Endothelial cell of umbilical vein (primary cell): Measurements from ENCODE around the gene POU6F1. TPM values are rescaled to one million over a fixed set of nuclear protein-coding genes. Genes with fewer than 3 reads are reported as not detected.

Experiments
- BruUV-seq: library from RNA; stranded (reverse); fragments of 400-500 nt; replicated peaks from 2 replicates; lab custom pipeline; 2021; lab: Mats Ljungman, UMichigan
- CTCF ChIA-PET: fragments of 300-600, 350-600 bp; sonication (Branson Sonifier 250); formaldehyde crosslinking; loops from one replicate; lab custom pipeline; 2021; ENCODE audit warnings: antibody characterized with exemption, inconsistent platforms; lab: Charles Lee
- POLR2A ChIA-PET: fragments of 300-600, 350-600 bp; sonication (Branson Sonifier 250); formaldehyde crosslinking; loops from one replicate; lab custom pipeline; 2021; ENCODE audit warnings: antibody characterized with exemption, inconsistent platforms; lab: Charles Lee
- DNase-seq: peaks from one replicate; pipeline ENCODE4 v3.0.0-alpha.2; 2011; ENCODE audit warnings: low read depth, low spot score
- FAIRE-seq: peaks from 2 replicates; lab custom pipeline; 2011; peaks lifted over from hg19 to GRCh38; lab: Jason Lieb, UNC
- H2AFZ ChIP-seq: 2 replicates; pipeline ENCODE4 v1.6.0; 2012; ENCODE audit warnings: low read depth, low read length, control low read depth, inconsistent platforms
- H3K27ac ChIP-seq: 2 replicates; pipeline ENCODE4 v1.5.1; 2011; ENCODE audit warnings: low read depth, mild to moderate bottlenecking, control low read depth, low read length, moderate library complexity; ENCODE audit not compliant: insufficient read depth
- H3K27me3 ChIP-seq, 2 experiments: 2 replicates each; pipeline versions ENCODE4 v1.6.0 to v1.6.1; 2011; ENCODE audit warnings: low read length in 2 of 2, mixed read lengths in 1 of 2; ENCODE audit not compliant: control insufficient read depth in 2 of 2, insufficient read depth in 2 of 2
- H3K36me3 ChIP-seq, 2 experiments: 2 replicates in 1 of 2; 3 replicates in 1 of 2; pipeline ENCODE4 v1.5.1; 2011; ENCODE audit warnings: low read length in 2 of 2, mild to moderate bottlenecking in 1 of 2, moderate library complexity in 1 of 2; ENCODE audit not compliant: control insufficient read depth in 2 of 2, insufficient read depth in 2 of 2; ENCODE audit errors: extremely low read depth in 1 of 2
- H3K4me1 ChIP-seq: 3 replicates; pipeline ENCODE4 v1.5.1; 2011; ENCODE audit warnings: mild to moderate bottlenecking, low read length; ENCODE audit not compliant: control insufficient read depth, insufficient read depth; ENCODE audit errors: extremely low read depth
- H3K4me2 ChIP-seq: 2 replicates; pipeline ENCODE4 v1.6.1; 2011; ENCODE audit warnings: low read length, control low read depth, mixed read lengths; ENCODE audit not compliant: insufficient read depth
- H3K4me3 ChIP-seq, 3 experiments: fragments of 200-600 bp in 1 of 3; sonication (generic), shearing (Covaris generic) in 1 of 3; replicated peaks in 1 of 3; 2 replicates each; pipeline ENCODE4 v1.5.1; 2011 to 2016; ENCODE audit warnings: control low read depth in 3 of 3, low read length in 3 of 3, mild to moderate bottlenecking in 2 of 3, inconsistent platforms in 1 of 3, low read depth in 1 of 3, moderate library complexity in 1 of 3; ENCODE audit not compliant: insufficient read depth in 1 of 3
- H3K79me2 ChIP-seq: 2 replicates; pipeline ENCODE4 v1.6.0; 2012; ENCODE audit warnings: low read length, inconsistent platforms; ENCODE audit not compliant: control insufficient read depth, insufficient read depth
- H3K9ac ChIP-seq: replicated peaks from 2 replicates; pipeline ENCODE3; 2011; ENCODE audit warnings: low read length, control low read depth; ENCODE audit not compliant: insufficient read depth; ENCODE audit errors: extremely low read depth
- H3K9me1 ChIP-seq: replicated peaks from 3 replicates; pipeline ENCODE4 v1.6.0; 2011; ENCODE audit warnings: mild to moderate bottlenecking, low read length; ENCODE audit not compliant: control insufficient read depth, insufficient read depth; ENCODE audit errors: extremely low read depth
- H3K9me3 ChIP-seq: replicated peaks from 2 replicates; pipeline ENCODE4 v1.5.1; 2012; ENCODE audit warnings: low read length, inconsistent platforms; ENCODE audit not compliant: control insufficient read depth, insufficient read depth
- H4K20me1 ChIP-seq: replicated peaks from 2 replicates; pipeline ENCODE3; 2011; ENCODE audit warnings: mild to moderate bottlenecking, low read length; ENCODE audit not compliant: control insufficient read depth, insufficient read depth; ENCODE audit errors: extremely low read depth
- EZH2 ChIP-seq: IDR thresholded peaks from 2 replicates; pipeline ENCODE4 v1.6.1; 2012; ENCODE audit warnings: borderline replicate concordance, low read depth, mild to moderate bottlenecking, moderate library complexity, low read length, inconsistent platforms; ENCODE audit not compliant: severe bottlenecking
- FOS ChIP-seq: IDR thresholded peaks from 2 replicates; pipeline ENCODE4 v1.6.1; 2011; ENCODE audit warnings: mild to moderate bottlenecking, low read length, moderate library complexity, borderline replicate concordance; ENCODE audit not compliant: insufficient read depth
- GATA2 ChIP-seq: IDR thresholded peaks from 2 replicates; pipeline ENCODE4 v1.7.0; 2011; ENCODE audit warnings: low read depth, mild to moderate bottlenecking, moderate library complexity, mixed read lengths, low read length; ENCODE audit not compliant: insufficient read length, insufficient read depth
- JUN ChIP-seq: IDR thresholded peaks from 2 replicates; pipeline ENCODE4 v1.6.1; 2011; ENCODE audit warnings: borderline replicate concordance, low read depth; ENCODE audit not compliant: insufficient read length, insufficient read depth
- MYC ChIP-seq: IDR thresholded peaks from one replicate; pipeline ENCODE4 v1.6.1; 2011; ENCODE audit warnings: mild to moderate bottlenecking, low read depth, low read length
- POLR2A ChIP-seq: IDR thresholded peaks from 2 replicates; pipeline ENCODE4 v1.6.1; 2012; ENCODE audit warnings: low read depth, mild to moderate bottlenecking, control low read depth, low read length
- POLR2AphosphoS5 ChIP-seq: IDR thresholded peaks from 2 replicates; pipeline ENCODE4 v1.6.1; 2012; ENCODE audit warnings: low read depth, mild to moderate bottlenecking, control low read depth, low read length, moderate library complexity; ENCODE audit not compliant: insufficient read depth
- dilution Hi-C: fragments of 300-500 bp; cut with MboI; formaldehyde crosslinking; loops from one replicate; pipeline ENCODE4 v1.15.0; 2019; ENCODE audit warnings: low sequenced_read_pairs; ENCODE audit not compliant: extremely low pct_ligation_motif_present
- intact Hi-C: fragments of 100-400 bp; cut with micrococcal nuclease; formaldehyde crosslinking; loops from one replicate; pipeline ENCODE4 v1.10.0; 2022
- polyA plus RNA-seq, 4 experiments: library from polyadenylated mRNA; depleted of rRNA in 3 of 4; stranded (reverse) in 3 of 4; unstranded in 1 of 4; fragments of >200 nt; gene quantifications; 2 replicates each; pipeline versions ENCODE4 v1.2.1 to v1.2.3, GENCODE V29; 2011 to 2012; ENCODE audit warnings: missing spikeins in 1 of 4
- total RNA-seq: library from RNA; stranded (reverse); gene quantifications from 2 replicates; pipeline ENCODE4 v1.2.3, GENCODE V29; 2021
- TF ChIP-seq, protein P1 (sequence below): IDR thresholded peaks from 2 replicates; pipeline ENCODE4 v1.6.1; 2011; ENCODE audit not compliant: insufficient read depth, insufficient read length
- TF ChIP-seq, protein P2 (sequence below), 2 donors: IDR thresholded peaks; 1 replicate in 1 of 2; 2 replicates in 1 of 2; pipeline ENCODE4 v1.5.1; 2011; ENCODE audit warnings: low read length in 2 of 2, mild to moderate bottlenecking in 2 of 2, moderate library complexity in 2 of 2, control low read depth in 1 of 2, inconsistent platforms in 1 of 2, low read depth in 1 of 2; ENCODE audit not compliant: insufficient read depth in 1 of 2; ENCODE audit errors: extremely low read depth in 1 of 2

The POU6F1 gene
- total and polyA plus RNA-seq, 2 donors (not counting 3 experiments of a cell fraction or from before 2014, with no cell fraction given) = 5.4 to 14.4 TPM

DNA sequence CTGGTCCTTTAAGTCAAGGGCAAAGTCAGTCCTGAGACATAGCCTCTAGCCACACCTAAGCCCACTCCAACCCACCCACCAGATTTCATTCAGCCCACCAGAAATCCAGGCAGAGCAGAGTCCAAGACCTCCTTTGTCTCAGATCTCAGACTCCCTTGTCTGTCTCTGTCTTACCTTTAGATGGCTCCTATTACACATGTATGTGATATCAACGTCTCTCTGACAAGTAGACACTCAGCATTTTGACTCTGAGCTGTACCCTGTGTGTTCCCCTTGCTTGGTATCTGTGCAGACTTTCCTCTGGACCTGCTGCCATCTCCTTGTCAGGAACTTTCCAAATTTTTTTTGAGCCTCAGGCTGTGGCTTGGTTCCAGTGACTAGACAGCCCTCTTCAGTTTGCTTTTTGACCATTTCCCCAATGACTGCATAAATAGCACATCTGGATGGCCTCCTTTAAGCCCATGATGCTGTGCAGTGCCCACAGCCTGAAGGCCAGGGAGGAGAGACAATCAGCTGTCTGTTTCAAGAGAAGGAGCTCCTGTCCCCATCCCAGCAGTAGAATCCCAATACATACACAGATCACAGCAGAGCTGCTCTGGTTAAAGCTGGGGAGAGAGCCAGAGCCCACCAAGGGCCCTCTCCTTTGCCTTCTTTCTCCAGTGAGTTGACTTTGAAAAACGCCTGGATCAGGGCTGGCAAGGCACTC lies 7.0 kb downstream of the POU6F1 start:
- H3K9ac ChIP-seq = no peak overlapping the region
- DNase-seq (no peak), FAIRE-seq (no peak)
- intact Hi-C loops = no loop called here
- no TSS peak for BruUV-seq
- no peaks in the 10 kb centered on the region for H4K20me1 ChIP-seq
- ChIA-PET POLR2A (no interaction called here), CTCF (interaction anchor here (1.0 to 2.6 kb wide), 2 partner anchors 42 to 130 kb away, joined by 3 to 9 read pairs; no protein-coding TSS in a partner anchor)
- no peaks in the 10 kb centered on the region for H3K79me2 ChIP-seq
- H3K4me2 ChIP-seq = no peak overlapping the region
- no peaks in the 10 kb centered on the region for H3K36me3 ChIP-seq
- no peak overlapping the region for H3K4me3 ChIP-seq
- TF ChIP-seq, protein P1, sequence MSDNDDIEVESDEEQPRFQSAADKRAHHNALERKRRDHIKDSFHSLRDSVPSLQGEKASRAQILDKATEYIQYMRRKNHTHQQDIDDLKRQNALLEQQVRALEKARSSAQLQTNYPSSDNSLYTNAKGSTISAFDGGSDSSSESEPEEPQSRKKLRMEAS = no peak
- TF ChIP-seq POLR2AphosphoS5 = no peak
- no peak for TF ChIP-seq MYC
- no peak for TF ChIP-seq GATA2
- TF ChIP-seq JUN = no peak
- no peak for TF ChIP-seq FOS
- no peak for TF ChIP-seq POLR2A
- TF ChIP-seq, protein P2, sequence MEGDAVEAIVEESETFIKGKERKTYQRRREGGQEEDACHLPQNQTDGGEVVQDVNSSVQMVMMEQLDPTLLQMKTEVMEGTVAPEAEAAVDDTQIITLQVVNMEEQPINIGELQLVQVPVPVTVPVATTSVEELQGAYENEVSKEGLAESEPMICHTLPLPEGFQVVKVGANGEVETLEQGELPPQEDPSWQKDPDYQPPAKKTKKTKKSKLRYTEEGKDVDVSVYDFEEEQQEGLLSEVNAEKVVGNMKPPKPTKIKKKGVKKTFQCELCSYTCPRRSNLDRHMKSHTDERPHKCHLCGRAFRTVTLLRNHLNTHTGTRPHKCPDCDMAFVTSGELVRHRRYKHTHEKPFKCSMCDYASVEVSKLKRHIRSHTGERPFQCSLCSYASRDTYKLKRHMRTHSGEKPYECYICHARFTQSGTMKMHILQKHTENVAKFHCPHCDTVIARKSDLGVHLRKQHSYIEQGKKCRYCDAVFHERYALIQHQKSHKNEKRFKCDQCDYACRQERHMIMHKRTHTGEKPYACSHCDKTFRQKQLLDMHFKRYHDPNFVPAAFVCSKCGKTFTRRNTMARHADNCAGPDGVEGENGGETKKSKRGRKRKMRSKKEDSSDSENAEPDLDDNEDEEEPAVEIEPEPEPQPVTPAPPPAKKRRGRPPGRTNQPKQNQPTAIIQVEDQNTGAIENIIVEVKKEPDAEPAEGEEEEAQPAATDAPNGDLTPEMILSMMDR (IDR thresholded peaks at IDR 0.05; ENCODE audit: extremely low read depth in 1 of 2, insufficient read depth in 1 of 2, low read depth in 1 of 2, low read length in 2 of 2) = no peak
- TF ChIP-seq EZH2 = no peak
- H3K9me1 ChIP-seq = no peaks in the 10 kb centered on the region
- no peak overlapping the region for H3K27ac ChIP-seq
- H3K27me3 ChIP-seq = no peaks in the 10 kb centered on the region
- no peaks in the 10 kb centered on the region for H3K4me1 ChIP-seq
- no peaks in the 10 kb centered on the region for H3K9me3 ChIP-seq
- dilution Hi-C loops = no loop called here
- H2AFZ ChIP-seq = no peak overlapping the region
